SU-DHL-6 (cell line): ENCODE data around the gene ADAMTS14.

Experiments used
- H2AFZ ChIP-seq: fragments of 200-600 bp; sonication (generic); 2 replicates; pipeline ENCODE4 v1.6.1; 2014; ENCODE audit warnings: low read depth, mild to moderate bottlenecking, moderate library complexity, mixed read lengths, antibody characterized with exemption, low read length; ENCODE audit not compliant: severe bottlenecking
- H3F3A ChIP-seq: fragments of 200-600 bp; shearing (Covaris generic); 2 replicates; pipeline ENCODE4 v1.6.0; 2016; ENCODE audit warnings: antibody characterized with exemption, mild to moderate bottlenecking; ENCODE audit not compliant: insufficient read depth
- H3K27ac ChIP-seq: fragments of 200-600 bp; sonication (generic); 2 replicates; pipeline ENCODE4 v1.5.1; 2016; ENCODE audit warnings: low read depth, mild to moderate bottlenecking, low read length, moderate library complexity, mixed read lengths
- H3K27me3 ChIP-seq: fragments of 200-600 bp; sonication (generic), shearing (Covaris generic); 2 replicates; pipeline ENCODE4 v1.6.0; 2014; ENCODE audit warnings: mild to moderate bottlenecking, low read length
- H3K36me3 ChIP-seq: fragments of 200-600 bp; sonication (generic); 2 replicates; pipeline ENCODE4 v1.6.1; 2014; ENCODE audit warnings: mild to moderate bottlenecking, low read length, mixed read lengths
- H3K4me2 ChIP-seq: fragments of 300-600, 200-600 bp; shearing (Covaris generic), sonication (generic); 2 replicates; pipeline ENCODE4 v1.6.0; 2014; ENCODE audit warnings: low read length, low read depth, mild to moderate bottlenecking; ENCODE audit not compliant: poor library complexity, severe bottlenecking
- H3K4me3 ChIP-seq: fragments of 200-600 bp; sonication (generic); 2 replicates; pipeline ENCODE4 v1.5.1; 2014; ENCODE audit warnings: antibody characterized with exemption, low read length, mild to moderate bottlenecking, mixed read lengths; ENCODE audit not compliant: insufficient read depth, poor library complexity, severe bottlenecking
- H3K79me2 ChIP-seq: fragments of 200-600 bp; sonication (generic); 2 replicates; pipeline ENCODE4 v1.6.1; 2014; ENCODE audit warnings: mild to moderate bottlenecking, low read length, moderate library complexity; ENCODE audit not compliant: insufficient read depth
- H3K9ac ChIP-seq: fragments of 200-600 bp; sonication (generic); 2 replicates; pipeline ENCODE4 v1.7.0; 2014; ENCODE audit warnings: mild to moderate bottlenecking, low read length
- H3K9me2 ChIP-seq: fragments of 200-600 bp; sonication (generic); replicated peaks from 2 replicates; pipeline ENCODE4 v1.6.1; 2014; ENCODE audit warnings: low read length; ENCODE audit not compliant: insufficient read depth
- H3K9me3 ChIP-seq: fragments of 200-600 bp; sonication (generic); 2 replicates; pipeline ENCODE4 v1.6.1; 2014; ENCODE audit warnings: low read length, mixed read lengths; ENCODE audit not compliant: insufficient read depth
- H4K20me1 ChIP-seq: fragments of 200-600 bp; sonication (generic); 2 replicates; pipeline ENCODE4 v1.6.1; 2014; ENCODE audit warnings: low read depth, mild to moderate bottlenecking, antibody characterized with exemption, low read length, moderate library complexity, mixed read lengths
- CTCF ChIP-seq: fragments of 200-600 bp; sonication (generic); IDR thresholded peaks from one replicate; pipeline ENCODE4 v1.5.1; 2017; ENCODE audit warnings: antibody characterized with exemption, mild to moderate bottlenecking, low read length, moderate library complexity; ENCODE audit not compliant: insufficient read depth, poor library complexity, severe bottlenecking
- EZH2phosphoT487 ChIP-seq: fragments of 200-600 bp; sonication (generic), shearing (Covaris generic); conservative IDR thresholded peaks from 2 replicates; pipeline ENCODE4 v1.6.1; 2018; ENCODE audit warnings: mild to moderate bottlenecking, antibody characterized with exemption, low read length, moderate library complexity, mixed read lengths

Gene ADAMTS14

GRCh38 chr10:70698211-70698610, 25.9 kb downstream of the ADAMTS14 start:
- Histone ChIP-seq H3K4me3 (no peak overlapping the region), H3K79me2 (no peaks in the 10 kb centered on the region), H3K9me3 (no peaks in the 10 kb centered on the region), H4K20me1 (no peaks in the 10 kb centered on the region), H3K4me2 (no peak overlapping the region), H3K27ac (no peak overlapping the region), H3K9me2 (no peaks in the 10 kb centered on the region), H2AFZ (no peak overlapping the region), H3K9ac (no peak overlapping the region), H3F3A (no peaks in the 10 kb centered on the region), H3K36me3 (no peaks in the 10 kb centered on the region), H3K27me3 (no peaks in the 10 kb centered on the region)
- TF ChIP-seq CTCF (no peak), EZH2phosphoT487 (no peak)

- no peak overlapping the region for H2AFZ ChIP-seq
- H3K27me3 ChIP-seq, result no peaks in the 10 kb centered on the region
- no peaks in the 10 kb centered on the region for H3K79me2 ChIP-seq
- H3K9ac ChIP-seq, result no peak overlapping the region
- no peaks in the 10 kb centered on the region for H3F3A ChIP-seq
- TF ChIP-seq CTCF, result no peak
- no peak for TF ChIP-seq EZH2phosphoT487
- H3K4me3 ChIP-seq, result no peak overlapping the region
- H3K9me2 ChIP-seq, result no peaks in the 10 kb centered on the region
- no peaks in the 10 kb centered on the region for H3K9me3 ChIP-seq
- H3K27ac ChIP-seq, result no peak overlapping the region
- no peak overlapping the region for H3K4me2 ChIP-seq
- H4K20me1 ChIP-seq, result no peaks in the 10 kb centered on the region
- no peaks in the 10 kb centered on the region for H3K36me3 ChIP-seq
These were observed 26.9 kb downstream of the ADAMTS14 start for GRCh38 chr10:70699063-70699658.

GRCh38 chr10:70699659-70700174, 27.4 kb downstream of the ADAMTS14 start:
- no peaks in the 10 kb centered on the region for H3K79me2 ChIP-seq
- H3K27ac ChIP-seq, result no peak overlapping the region
- H3K9me3 ChIP-seq, result no peaks in the 10 kb centered on the region
- H3K9me2 ChIP-seq, result no peaks in the 10 kb centered on the region
- H4K20me1 ChIP-seq, result no peaks in the 10 kb centered on the region
- no peak overlapping the region for H2AFZ ChIP-seq
- H3K27me3 ChIP-seq, result no peaks in the 10 kb centered on the region
- no peak overlapping the region for H3K9ac ChIP-seq
- H3F3A ChIP-seq, result no peaks in the 10 kb centered on the region
- H3K4me2 ChIP-seq, result no peak overlapping the region
- H3K4me3 ChIP-seq, result no peak overlapping the region
- TF ChIP-seq EZH2phosphoT487, result no peak
- TF ChIP-seq CTCF, result no peak
- no peaks in the 10 kb centered on the region for H3K36me3 ChIP-seq
